Activated CD4-positive, alpha-beta T cell treated with anti-CD3 and anti-CD28 coated beads, Interleukin-2, amount 10 ng/mL, durations not matched to agents 24 days and 14 days (primary cell): ENCODE results near the gene OTULIN. TPM values are rescaled to one million over a fixed set of nuclear protein-coding genes. Genes with fewer than 3 reads are reported as not detected.

Experiments
- DNase-seq: peaks from one replicate; pipeline ENCODE4 v3.0.0; 2022
- H3K27ac Mint-ChIP-seq: one replicate; pipeline ENCODE4 v1.8.0; 2022; ENCODE audit warnings: mild to moderate bottlenecking, mixed read lengths
- H3K27me3 Mint-ChIP-seq: one replicate; pipeline ENCODE4 v1.8.0; 2022; ENCODE audit warnings: mixed read lengths
- H3K36me3 Mint-ChIP-seq: one replicate; pipeline ENCODE4 v1.8.0; 2022; ENCODE audit warnings: low read depth, mild to moderate bottlenecking, mixed read lengths
- H3K4me1 Mint-ChIP-seq: one replicate; pipeline ENCODE4 v1.8.0; 2021; ENCODE audit warnings: mixed read lengths
- H3K4me3 Mint-ChIP-seq: one replicate; pipeline ENCODE4 v1.8.0; 2022; ENCODE audit warnings: mild to moderate bottlenecking, moderate library complexity, mixed read lengths
- H3K9me3 Mint-ChIP-seq: one replicate; pipeline ENCODE4 v1.8.0; 2021; ENCODE audit warnings: mixed read lengths
- intact Hi-C: fragments of 100-400 bp; cut with micrococcal nuclease; formaldehyde crosslinking; loops from one replicate; pipeline ENCODE4 v1.15.1; 2023
- total RNA-seq: library from RNA; stranded (reverse); gene quantifications from 2 replicates; pipeline ENCODE4 v1.2.3, GENCODE V29; 2022

OTULIN gene
- total RNA-seq, 1 donor from 2014 or later: 52.5 TPM

DNA sequence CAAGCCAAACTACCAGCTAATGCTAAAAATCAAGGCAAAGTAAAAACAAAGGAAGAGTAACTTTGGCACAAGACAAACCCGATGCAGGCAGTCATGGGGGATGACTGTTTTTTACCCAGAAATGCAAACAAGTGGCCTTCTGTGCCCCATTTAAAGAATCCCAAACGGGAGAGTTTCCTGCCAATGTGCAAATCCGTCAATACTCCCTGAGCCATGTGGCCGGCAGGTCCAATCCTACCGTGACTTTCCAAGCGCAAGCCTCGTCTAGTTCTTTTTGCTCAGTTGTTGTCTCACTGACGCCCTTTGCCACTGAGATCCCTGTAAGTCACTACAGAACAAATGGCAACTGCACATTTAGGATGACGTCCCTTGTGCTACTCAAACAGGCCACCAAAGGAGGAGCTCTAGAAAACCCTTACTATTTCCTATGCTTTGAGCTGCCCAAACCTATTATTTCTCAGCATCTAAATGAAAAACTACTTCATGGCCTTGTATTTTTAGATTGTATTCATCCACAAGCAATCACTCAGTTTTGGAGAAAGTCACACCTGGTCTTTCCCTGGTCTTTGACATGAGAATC is 43.4 kb downstream of the OTULIN start:
- intact Hi-C loops: loop anchor here (2.0 to 5.0 kb wide), 5 partner anchors 19 to 294 kb away; partner anchors contain the start of gene ANKH
- H3K9me3 Mint-ChIP-seq: no peaks in the 10 kb centered on the region
- H3K4me1 Mint-ChIP-seq: peaks cover 64% of the 10 kb centered on the region
- DNase-seq: no peak
- H3K27me3 Mint-ChIP-seq: no peaks in the 10 kb centered on the region
- peak overlapping the region; percentile 99 for H3K27ac Mint-ChIP-seq
- peaks cover 82% of the 10 kb centered on the region for H3K36me3 Mint-ChIP-seq
- H3K4me3 Mint-ChIP-seq: peak overlapping the region; percentile 24

DNA sequence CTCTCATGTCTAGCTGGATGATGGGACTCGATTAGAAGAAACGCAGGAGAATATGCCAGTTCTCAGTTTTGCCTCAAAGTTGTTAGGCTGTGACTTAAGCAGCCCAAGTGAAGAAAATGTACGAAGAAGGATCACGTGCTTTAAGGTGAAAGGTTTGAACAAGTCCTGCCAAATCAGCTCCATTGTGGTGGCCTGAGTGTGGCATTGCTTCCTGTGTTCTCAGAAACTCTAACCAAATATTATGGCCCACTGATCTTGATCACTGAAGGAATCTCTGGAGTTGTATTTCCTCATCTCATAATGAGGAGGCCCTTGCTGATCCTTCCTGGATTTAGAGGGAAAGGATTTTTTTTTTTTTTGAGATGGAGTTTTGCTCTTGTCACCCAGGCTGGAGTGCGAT is 44.0 kb downstream of the OTULIN start:
- Mint-ChIP-seq H3K4me1 (peaks cover 57% of the 10 kb centered on the region), H3K27me3 (no peaks in the 10 kb centered on the region), H3K4me3 (peak overlapping the region; percentile 24), H3K9me3 (no peaks in the 10 kb centered on the region), H3K27ac (peak overlapping the region; percentile 49), H3K36me3 (peaks cover 80% of the 10 kb centered on the region)
- intact Hi-C loops: loop anchor here (5.0 kb wide), 4 partner anchors 104 to 294 kb away; partner anchors contain the start of gene ANKH
- DNase-seq: no peak

DNA sequence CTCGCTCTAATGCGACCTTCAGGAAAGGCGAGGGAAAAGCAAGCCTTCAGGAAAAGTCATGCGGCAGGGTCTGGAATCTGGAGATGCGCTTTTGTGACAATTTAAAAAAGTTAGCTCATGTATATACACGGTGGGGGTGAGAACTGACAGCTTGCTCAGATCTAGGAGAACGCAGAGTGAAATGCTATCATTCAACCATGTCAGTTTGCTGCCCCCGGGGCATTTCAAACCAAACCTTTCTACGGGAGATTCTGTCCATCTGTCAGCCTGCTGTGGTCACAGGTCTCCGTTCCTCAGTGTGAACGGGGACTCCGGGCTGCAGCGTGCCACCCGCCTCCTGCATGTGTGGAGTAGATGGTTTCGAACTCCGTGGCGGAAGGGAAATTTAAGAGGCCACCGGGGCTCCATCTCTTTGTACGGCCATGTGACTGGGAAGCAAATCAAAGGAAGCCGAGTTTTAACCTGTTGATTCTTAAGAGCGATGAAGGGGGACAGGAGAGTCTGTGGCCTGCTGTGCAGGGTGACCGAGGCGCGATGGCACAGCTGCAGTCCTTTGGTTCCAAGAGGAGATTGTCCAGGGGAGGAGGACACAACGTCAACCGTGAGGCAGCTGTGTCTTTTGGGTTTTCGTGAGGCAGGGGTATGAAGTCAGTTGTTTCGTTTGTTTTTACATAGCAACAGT is 45.9 kb downstream of the OTULIN start:
- peaks cover 40% of the 10 kb centered on the region for H3K4me1 Mint-ChIP-seq
- peak overlapping the region; percentile 40 for H3K27ac Mint-ChIP-seq
- no peaks in the 10 kb centered on the region for H3K27me3 Mint-ChIP-seq
- H3K4me3 Mint-ChIP-seq: no peak overlapping the region
- DNase-seq: no peak
- H3K36me3 Mint-ChIP-seq: peaks cover 78% of the 10 kb centered on the region
- H3K9me3 Mint-ChIP-seq: no peaks in the 10 kb centered on the region
- intact Hi-C loops: no loop called here

DNA sequence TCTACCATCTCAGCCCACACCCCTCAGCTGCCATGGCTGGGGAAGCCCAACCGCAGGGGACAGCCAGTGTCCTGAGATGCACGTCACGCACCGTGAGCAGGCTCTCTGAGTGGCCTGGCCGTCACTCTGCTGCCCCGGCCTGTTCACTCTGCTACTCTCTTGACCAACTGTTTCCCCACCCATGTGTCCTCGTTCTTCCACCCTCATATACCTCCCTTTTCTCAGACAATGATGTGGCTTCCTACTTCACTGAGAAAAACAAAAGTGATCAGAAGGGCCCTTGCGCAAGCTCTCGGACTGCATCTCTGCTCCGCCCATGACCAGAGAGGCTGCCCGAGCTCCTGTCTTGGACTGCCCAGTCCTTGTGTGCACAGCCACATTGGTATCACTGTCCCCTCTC is 47.6 kb downstream of the OTULIN start:
- Mint-ChIP-seq H3K27ac (peak overlapping the region; percentile 3), H3K9me3 (no peaks in the 10 kb centered on the region), H3K36me3 (peaks cover 75% of the 10 kb centered on the region), H3K27me3 (no peaks in the 10 kb centered on the region), H3K4me3 (no peak overlapping the region), H3K4me1 (peaks cover 24% of the 10 kb centered on the region)
- intact Hi-C loops: no loop called here
- no peak for DNase-seq

DNA sequence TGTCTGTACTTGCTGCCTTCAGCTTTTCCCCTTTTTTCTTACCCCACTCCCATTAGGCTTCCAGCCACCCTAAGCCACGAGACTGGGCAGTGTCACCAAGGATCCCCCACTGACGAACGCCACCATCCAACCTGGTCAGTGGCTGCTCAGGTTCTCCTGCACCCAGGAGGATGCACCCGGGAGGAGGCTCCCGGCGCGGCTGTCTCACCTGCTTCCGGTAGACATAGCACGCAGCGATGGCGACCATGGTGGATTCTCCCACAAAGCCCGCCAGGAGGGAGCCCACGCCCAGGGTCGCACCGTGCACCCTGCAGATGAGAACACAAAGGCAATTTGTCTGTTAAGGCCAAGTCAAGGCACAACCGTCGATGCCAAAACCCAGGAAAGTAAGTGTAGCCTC is 48.1 kb downstream of the OTULIN start:
- Mint-ChIP-seq H3K36me3 (peaks cover 73% of the 10 kb centered on the region), H3K27ac (no peak overlapping the region), H3K9me3 (no peaks in the 10 kb centered on the region), H3K27me3 (no peaks in the 10 kb centered on the region), H3K4me1 (peaks cover 20% of the 10 kb centered on the region), H3K4me3 (no peak overlapping the region)
- DNase-seq: no peak
- intact Hi-C loops: no loop called here

DNA sequence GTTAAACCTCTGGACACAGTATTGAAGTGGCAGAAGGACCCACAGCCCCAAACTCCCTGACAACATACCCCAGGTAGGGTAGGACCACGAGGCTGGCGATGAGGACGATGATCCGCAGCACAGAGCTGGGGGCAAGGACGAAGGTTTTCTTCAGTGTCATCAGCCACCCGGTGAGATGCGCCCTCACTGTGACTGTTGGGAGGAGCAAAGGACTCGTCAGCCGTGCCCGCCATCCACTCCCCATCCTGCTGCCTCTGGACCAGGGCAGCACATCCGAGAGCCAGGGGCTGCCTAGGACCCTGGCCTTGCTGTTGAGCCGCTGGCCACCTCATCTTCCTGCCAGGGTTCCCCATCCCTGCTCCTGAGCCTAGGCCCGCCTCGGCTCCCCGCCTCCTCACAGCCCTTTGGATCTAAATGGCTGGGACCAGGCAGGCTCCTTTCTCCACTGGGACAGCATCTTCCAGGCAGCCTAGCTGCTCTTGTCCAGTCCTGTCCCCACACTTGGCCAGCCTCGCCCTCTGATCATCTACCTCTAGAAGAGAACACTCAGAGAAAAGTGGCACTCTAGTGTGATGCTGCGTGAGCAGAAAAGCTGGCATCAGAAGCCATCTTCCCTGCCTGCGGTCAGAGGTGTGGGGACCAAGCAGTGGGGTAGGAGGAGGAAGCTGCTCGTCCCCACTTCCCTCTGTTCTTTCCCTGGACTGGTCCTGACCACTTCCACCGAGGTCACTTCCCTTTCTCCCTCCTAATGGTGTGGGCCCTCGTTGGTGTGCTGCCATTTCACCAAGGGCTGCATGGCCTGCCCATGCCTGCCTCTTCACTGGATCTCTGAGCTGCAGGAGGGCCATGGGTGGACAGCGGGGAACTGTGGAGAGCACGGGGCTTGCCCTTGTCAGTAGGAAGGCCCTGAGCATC is 49.2 kb downstream of the OTULIN start:
- H3K36me3 Mint-ChIP-seq: peaks cover 65% of the 10 kb centered on the region
- no peak for DNase-seq
- no peaks in the 10 kb centered on the region for H3K9me3 Mint-ChIP-seq
- H3K27ac Mint-ChIP-seq: peak overlapping the region; percentile 25
- intact Hi-C loops: no loop called here
- H3K4me3 Mint-ChIP-seq: no peak overlapping the region
- peaks cover 11% of the 10 kb centered on the region for H3K4me1 Mint-ChIP-seq
- no peaks in the 10 kb centered on the region for H3K27me3 Mint-ChIP-seq

DNA sequence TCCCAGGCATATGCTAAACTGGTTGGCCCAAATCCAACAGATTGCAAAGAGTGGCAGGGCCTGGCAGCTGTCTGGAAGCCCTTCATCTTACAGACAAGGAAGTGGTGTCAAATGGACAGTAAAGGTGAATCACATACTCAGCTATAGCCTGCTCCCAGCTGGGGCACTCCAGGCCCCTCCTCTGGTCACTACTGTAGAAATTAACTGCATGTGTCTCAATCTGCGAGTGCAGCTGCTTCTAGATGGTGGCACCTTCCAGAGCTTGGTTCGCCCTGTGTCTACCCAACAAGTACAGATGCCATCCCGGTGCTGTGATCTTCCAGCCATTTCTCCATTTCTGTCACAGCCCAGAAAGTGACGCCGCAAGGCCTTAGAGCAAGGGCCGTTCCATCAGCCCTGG is 50.2 kb downstream of the OTULIN start:
- no peak for DNase-seq
- Mint-ChIP-seq H3K4me1 (peaks cover 7% of the 10 kb centered on the region), H3K27ac (no peak overlapping the region), H3K9me3 (no peaks in the 10 kb centered on the region), H3K4me3 (no peak overlapping the region), H3K36me3 (peaks cover 59% of the 10 kb centered on the region), H3K27me3 (no peaks in the 10 kb centered on the region)
- intact Hi-C loops: no loop called here

DNA sequence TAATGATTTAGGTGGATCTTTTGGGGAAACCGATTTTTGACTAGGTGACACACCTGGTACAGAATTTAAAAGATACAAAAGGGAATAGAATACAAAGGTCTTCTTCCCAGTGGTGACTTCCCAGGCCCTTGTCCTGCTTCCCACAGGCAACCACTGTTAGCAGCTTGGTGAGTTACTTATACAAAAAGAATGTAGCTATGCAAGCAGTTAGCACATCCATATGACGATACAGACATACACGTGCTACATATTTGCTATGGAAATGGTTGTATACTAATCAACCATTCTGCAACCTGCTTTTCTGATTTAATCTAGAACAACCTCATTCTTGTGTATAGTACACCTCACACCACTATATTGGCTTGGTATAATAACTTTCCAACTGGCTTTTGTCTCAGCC is 51.0 kb downstream of the OTULIN start:
- Mint-ChIP-seq H3K27me3 (no peaks in the 10 kb centered on the region), H3K4me3 (no peak overlapping the region), H3K27ac (no peak overlapping the region), H3K9me3 (no peaks in the 10 kb centered on the region), H3K36me3 (peaks cover 54% of the 10 kb centered on the region), H3K4me1 (peaks cover 9% of the 10 kb centered on the region)
- intact Hi-C loops: no loop called here
- DNase-seq: no peak

DNA sequence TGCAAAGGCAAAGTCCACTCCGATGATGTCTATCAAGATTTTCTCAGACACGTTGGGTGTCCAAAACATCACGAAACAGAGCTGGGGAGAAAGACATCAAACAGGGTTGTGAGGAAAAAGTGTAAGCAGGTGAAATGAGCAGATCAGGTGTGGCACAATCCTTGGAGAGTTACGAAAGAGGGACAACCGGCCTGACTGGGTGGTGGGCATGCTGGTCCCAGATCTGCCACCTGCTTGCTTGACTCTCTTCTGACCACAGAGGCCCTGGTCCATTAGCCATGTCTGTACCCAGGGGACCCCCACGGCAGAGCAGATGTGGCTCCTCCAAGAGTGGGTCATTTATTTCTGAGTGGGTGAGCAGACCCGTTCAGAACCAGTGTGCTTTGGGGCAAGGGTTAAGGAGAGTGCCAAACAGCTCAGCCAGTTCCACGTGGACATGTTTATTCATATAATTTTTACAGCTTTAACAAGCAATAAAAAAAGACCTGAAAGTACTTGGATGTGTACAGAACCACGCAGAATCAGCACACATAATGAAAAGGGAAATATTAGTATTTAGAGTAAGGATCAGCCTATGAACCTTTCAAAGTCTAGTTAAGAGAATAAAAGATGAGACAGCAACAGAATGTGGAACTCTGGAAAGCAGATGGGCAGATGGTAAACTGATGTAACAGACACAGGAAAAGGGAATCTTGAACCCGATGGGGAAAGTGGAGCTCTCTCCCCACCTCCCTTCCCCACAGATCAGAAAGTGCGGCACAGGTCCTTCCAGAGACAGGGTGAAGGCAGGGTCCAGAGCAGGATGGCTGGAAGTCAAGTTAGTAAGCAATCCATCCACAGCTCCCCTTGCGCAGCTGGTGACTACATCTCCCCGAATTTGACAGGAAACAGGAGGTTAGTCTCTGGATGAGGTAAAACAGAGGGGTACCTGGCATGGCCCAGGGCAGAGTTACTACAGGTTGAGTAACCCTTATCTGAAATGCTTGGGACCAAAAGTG is 52.5 kb downstream of the OTULIN start:
- Mint-ChIP-seq H3K27me3 (no peaks in the 10 kb centered on the region), H3K27ac (no peak overlapping the region), H3K36me3 (peaks cover 43% of the 10 kb centered on the region), H3K9me3 (no peaks in the 10 kb centered on the region), H3K4me1 (peaks cover 8% of the 10 kb centered on the region), H3K4me3 (no peak overlapping the region)
- intact Hi-C loops: no loop called here
- no peak for DNase-seq

DNA sequence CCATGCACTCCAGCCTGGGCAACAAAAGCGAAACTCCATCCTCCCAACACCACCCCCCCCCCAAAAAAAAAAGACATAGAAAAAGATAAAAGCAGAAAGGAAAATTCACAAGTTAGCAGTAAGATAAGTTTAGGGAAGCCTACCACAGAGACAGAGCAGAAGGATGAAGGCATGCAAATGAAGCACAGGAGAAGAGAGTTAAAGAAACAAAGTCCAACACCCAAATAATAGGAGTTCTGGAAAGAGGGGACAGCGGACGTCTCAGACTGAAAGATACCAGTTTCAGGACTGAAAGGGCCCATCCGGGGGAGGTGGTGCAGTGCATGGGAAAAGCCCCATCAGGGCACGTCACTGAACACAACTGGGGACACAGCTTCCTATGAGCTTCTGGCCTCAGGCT is 54.3 kb downstream of the OTULIN start:
- Mint-ChIP-seq H3K36me3 (peaks cover 38% of the 10 kb centered on the region), H3K4me3 (no peak overlapping the region), H3K27ac (no peak overlapping the region), H3K27me3 (no peaks in the 10 kb centered on the region), H3K9me3 (no peaks in the 10 kb centered on the region), H3K4me1 (peaks cover 6% of the 10 kb centered on the region)
- DNase-seq: no peak
- intact Hi-C loops: no loop called here

DNA sequence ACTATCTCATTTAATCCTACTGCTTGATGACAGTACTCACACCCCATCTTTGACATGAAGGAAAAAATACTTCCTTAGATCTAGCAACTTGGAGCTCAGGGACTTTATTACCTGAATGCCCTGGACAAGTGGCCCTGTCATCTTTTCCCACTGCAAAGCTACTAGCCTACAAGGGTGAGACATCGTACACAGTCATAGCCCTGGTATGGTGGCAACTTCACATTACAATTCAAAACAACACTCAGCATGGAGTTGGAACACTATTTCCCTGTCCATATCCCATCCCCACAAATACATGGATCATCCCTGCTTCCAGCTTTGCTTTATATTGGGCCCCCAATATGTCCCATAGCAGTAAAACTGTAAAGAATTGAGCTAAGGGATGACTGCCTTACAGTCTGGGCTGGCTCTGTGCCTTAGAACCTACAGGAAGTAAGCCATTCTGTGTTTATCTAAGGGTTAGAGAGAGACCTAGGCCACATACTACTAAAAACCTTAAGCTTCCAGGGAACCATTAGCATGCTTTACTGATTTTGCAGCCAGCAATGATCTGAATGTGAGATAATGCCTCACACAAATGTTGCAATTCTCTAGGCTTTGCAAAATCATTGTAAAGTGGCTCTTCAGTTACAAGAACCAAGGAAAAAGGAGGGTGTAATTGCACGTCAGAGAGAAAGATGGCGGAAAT is 55.9 kb downstream of the OTULIN start:
- intact Hi-C loops: no loop called here
- DNase-seq: no peak

DNA sequence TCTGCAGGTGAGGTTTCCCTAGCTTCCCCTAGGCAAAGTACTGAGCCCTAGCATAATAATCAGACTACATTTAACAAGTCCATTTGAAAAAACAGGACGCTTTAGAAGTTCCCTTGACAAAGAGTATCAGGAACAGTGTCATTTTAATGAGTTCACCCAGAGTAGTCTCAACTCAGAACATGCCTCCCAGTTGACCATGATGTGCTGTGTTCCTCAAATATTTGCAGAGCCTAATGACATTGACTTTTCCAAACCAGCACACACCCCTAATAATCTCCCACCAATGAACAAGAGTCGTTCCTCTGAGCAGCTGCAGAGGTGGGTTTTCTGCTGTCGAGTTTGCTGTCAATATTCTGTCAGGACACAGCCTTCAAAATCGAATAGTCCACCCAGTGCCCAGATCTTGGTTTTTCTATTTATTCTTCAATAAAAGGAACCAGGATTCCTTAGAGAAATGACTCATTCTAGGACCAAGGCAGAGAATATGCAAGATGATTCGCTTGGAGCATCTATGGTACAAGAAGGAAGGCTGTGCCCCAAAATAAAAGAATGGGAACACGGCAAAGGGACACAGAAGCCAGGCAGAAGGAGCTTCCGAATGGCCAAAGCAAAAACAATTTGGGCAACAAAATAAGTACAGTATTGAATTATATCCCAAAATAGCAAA is 57.6 kb downstream of the OTULIN start:
- no peak overlapping the region for H3K27ac Mint-ChIP-seq
- H3K4me3 Mint-ChIP-seq: no peak overlapping the region
- peaks cover 8% of the 10 kb centered on the region for H3K4me1 Mint-ChIP-seq
- H3K9me3 Mint-ChIP-seq: no peaks in the 10 kb centered on the region
- H3K36me3 Mint-ChIP-seq: peaks cover 16% of the 10 kb centered on the region
- no peak for DNase-seq
- no peaks in the 10 kb centered on the region for H3K27me3 Mint-ChIP-seq
- intact Hi-C loops: no loop called here

More for the DNA sequence above, 55.9 kb downstream of the OTULIN start:
- peaks cover 27% of the 10 kb centered on the region for H3K36me3 Mint-ChIP-seq
- H3K4me1 Mint-ChIP-seq: peaks cover 6% of the 10 kb centered on the region
- H3K27ac Mint-ChIP-seq: no peak overlapping the region
- no peaks in the 10 kb centered on the region for H3K9me3 Mint-ChIP-seq
- no peak overlapping the region for H3K4me3 Mint-ChIP-seq
- no peaks in the 10 kb centered on the region for H3K27me3 Mint-ChIP-seq
